ENCODE data around the gene TLCD2. TPM values are rescaled to one million over a fixed set of nuclear protein-coding genes. Genes with fewer than 3 reads are reported as not detected.

The TLCD2 gene
- total and polyA plus RNA-seq, 2 of the 13 experiments (the other 11 are each of a cell fraction or from before 2014, with no cell fraction given): 0.90 to 1.1 TPM

DNA sequence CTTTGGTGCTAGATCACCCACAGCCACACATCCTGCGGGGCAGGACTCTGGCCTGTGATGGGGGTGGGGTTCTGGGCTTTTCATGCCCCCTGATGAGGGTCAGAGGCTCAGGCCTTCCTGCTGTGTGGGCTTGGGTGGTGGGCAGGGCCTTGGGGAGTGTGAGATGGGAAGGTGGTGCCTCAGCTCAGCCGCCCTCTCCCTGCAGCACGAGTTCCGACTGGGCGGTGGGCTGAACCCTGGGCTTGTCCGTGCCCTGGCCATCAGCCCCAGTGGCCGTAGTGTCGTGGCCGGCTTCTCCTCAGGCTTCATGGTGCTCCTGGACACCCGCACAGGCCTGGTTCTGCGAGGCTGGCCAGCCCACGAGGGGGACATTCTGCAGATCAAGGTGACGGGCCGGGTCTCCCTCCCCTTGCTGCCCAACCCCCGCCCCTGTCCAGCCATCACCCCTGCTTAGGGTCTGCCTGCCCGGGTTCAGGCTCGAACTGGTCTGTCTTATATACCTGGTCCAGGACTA, 25.7 kb upstream of the TLCD2 start (continued):
- TF ChIP-seq ZNF577 (CRISPR knock-in tag; IDR thresholded peaks at IDR 0.05; ENCODE audit: borderline replicate concordance, low read depth): 0 out of 2 replicates have a peak, but pooled peaks have one; percentile 86
- TF ChIP-seq, protein P1, sequence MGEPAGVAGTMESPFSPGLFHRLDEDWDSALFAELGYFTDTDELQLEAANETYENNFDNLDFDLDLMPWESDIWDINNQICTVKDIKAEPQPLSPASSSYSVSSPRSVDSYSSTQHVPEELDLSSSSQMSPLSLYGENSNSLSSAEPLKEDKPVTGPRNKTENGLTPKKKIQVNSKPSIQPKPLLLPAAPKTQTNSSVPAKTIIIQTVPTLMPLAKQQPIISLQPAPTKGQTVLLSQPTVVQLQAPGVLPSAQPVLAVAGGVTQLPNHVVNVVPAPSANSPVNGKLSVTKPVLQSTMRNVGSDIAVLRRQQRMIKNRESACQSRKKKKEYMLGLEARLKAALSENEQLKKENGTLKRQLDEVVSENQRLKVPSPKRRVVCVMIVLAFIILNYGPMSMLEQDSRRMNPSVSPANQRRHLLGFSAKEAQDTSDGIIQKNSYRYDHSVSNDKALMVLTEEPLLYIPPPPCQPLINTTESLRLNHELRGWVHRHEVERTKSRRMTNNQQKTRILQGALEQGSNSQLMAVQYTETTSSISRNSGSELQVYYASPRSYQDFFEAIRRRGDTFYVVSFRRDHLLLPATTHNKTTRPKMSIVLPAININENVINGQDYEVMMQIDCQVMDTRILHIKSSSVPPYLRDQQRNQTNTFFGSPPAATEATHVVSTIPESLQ (CRISPR knock-in tag; conservative IDR thresholded peaks at IDR 0.05): no peak
- TF ChIP-seq MATR3 (CRISPR knock-in tag; IDR thresholded peaks at IDR 0.05): no peak
- no peak for TF ChIP-seq ZNF557 (CRISPR knock-in tag; IDR thresholded peaks at IDR 0.05)
- no peak for TF ChIP-seq ZBTB7B (CRISPR knock-in tag; IDR thresholded peaks at IDR 0.05)
- TF ChIP-seq ZBTB38 (CRISPR knock-in tag; IDR thresholded peaks at IDR 0.05): no peak
- TF ChIP-seq SKI (IDR thresholded peaks at IDR 0.05; ENCODE audit: partially characterized antibody): no peak
- no peak for TF ChIP-seq ZNF660 (CRISPR knock-in tag; IDR thresholded peaks at IDR 0.05; ENCODE audit: borderline replicate concordance, low read depth)
- TF ChIP-seq KDM5A (IDR thresholded peaks at IDR 0.05; ENCODE audit: borderline replicate concordance, low read length): no peak
- peak; percentile 8; the same call in 1 of the 2 replicates for TF ChIP-seq ZBTB7A (CRISPR knock-in tag; IDR thresholded peaks at IDR 0.05)
- TF ChIP-seq, protein P2, sequence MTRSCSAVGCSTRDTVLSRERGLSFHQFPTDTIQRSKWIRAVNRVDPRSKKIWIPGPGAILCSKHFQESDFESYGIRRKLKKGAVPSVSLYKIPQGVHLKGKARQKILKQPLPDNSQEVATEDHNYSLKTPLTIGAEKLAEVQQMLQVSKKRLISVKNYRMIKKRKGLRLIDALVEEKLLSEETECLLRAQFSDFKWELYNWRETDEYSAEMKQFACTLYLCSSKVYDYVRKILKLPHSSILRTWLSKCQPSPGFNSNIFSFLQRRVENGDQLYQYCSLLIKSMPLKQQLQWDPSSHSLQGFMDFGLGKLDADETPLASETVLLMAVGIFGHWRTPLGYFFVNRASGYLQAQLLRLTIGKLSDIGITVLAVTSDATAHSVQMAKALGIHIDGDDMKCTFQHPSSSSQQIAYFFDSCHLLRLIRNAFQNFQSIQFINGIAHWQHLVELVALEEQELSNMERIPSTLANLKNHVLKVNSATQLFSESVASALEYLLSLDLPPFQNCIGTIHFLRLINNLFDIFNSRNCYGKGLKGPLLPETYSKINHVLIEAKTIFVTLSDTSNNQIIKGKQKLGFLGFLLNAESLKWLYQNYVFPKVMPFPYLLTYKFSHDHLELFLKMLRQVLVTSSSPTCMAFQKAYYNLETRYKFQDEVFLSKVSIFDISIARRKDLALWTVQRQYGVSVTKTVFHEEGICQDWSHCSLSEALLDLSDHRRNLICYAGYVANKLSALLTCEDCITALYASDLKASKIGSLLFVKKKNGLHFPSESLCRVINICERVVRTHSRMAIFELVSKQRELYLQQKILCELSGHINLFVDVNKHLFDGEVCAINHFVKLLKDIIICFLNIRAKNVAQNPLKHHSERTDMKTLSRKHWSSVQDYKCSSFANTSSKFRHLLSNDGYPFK (CRISPR knock-in tag; IDR thresholded peaks at IDR 0.05; ENCODE audit: borderline replicate concordance): no peak
- no peak for TF ChIP-seq ZNF3 (CRISPR knock-in tag; IDR thresholded peaks at IDR 0.05)
- TF ChIP-seq, protein P3, sequence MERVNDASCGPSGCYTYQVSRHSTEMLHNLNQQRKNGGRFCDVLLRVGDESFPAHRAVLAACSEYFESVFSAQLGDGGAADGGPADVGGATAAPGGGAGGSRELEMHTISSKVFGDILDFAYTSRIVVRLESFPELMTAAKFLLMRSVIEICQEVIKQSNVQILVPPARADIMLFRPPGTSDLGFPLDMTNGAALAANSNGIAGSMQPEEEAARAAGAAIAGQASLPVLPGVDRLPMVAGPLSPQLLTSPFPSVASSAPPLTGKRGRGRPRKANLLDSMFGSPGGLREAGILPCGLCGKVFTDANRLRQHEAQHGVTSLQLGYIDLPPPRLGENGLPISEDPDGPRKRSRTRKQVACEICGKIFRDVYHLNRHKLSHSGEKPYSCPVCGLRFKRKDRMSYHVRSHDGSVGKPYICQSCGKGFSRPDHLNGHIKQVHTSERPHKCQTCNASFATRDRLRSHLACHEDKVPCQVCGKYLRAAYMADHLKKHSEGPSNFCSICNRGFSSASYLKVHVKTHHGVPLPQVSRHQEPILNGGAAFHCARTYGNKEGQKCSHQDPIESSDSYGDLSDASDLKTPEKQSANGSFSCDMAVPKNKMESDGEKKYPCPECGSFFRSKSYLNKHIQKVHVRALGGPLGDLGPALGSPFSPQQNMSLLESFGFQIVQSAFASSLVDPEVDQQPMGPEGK (CRISPR knock-in tag; IDR thresholded peaks at IDR 0.05): peak; percentile 64
- TF ChIP-seq, protein P4, sequence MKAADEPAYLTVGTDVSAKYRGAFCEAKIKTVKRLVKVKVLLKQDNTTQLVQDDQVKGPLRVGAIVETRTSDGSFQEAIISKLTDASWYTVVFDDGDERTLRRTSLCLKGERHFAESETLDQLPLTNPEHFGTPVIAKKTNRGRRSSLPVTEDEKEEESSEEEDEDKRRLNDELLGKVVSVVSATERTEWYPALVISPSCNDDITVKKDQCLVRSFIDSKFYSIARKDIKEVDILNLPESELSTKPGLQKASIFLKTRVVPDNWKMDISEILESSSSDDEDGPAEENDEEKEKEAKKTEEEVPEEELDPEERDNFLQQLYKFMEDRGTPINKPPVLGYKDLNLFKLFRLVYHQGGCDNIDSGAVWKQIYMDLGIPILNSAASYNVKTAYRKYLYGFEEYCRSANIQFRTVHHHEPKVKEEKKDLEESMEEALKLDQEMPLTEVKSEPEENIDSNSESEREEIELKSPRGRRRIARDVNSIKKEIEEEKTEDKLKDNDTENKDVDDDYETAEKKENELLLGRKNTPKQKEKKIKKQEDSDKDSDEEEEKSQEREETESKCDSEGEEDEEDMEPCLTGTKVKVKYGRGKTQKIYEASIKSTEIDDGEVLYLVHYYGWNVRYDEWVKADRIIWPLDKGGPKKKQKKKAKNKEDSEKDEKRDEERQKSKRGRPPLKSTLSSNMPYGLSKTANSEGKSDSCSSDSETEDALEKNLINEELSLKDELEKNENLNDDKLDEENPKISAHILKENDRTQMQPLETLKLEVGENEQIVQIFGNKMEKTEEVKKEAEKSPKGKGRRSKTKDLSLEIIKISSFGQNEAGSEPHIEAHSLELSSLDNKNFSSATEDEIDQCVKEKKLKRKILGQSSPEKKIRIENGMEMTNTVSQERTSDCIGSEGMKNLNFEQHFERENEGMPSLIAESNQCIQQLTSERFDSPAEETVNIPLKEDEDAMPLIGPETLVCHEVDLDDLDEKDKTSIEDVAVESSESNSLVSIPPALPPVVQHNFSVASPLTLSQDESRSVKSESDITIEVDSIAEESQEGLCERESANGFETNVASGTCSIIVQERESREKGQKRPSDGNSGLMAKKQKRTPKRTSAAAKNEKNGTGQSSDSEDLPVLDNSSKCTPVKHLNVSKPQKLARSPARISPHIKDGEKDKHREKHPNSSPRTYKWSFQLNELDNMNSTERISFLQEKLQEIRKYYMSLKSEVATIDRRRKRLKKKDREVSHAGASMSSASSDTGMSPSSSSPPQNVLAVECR (CRISPR knock-in tag; IDR thresholded peaks at IDR 0.05; ENCODE audit: borderline replicate concordance): no peak
- 0 out of 2 replicates have a peak, but pooled peaks have one; percentile 27 for TF ChIP-seq ZNF510 (CRISPR knock-in tag; IDR thresholded peaks at IDR 0.05; ENCODE audit: low read depth)
- no peak for TF ChIP-seq ONECUT2 (CRISPR knock-in tag; IDR thresholded peaks at IDR 0.05)
- TF ChIP-seq ZNF383 (CRISPR knock-in tag; IDR thresholded peaks at IDR 0.05; ENCODE audit: borderline replicate concordance): peak; percentile 93; the same call in 1 of the 2 replicates
- no peak for TF ChIP-seq PAF1 (CRISPR knock-in tag; IDR thresholded peaks at IDR 0.05)

Data from HepG2 (cell line).